G401 (cell line): Measurements from ENCODE around the gene LYSMD2. TPM values are rescaled to one million over a fixed set of nuclear protein-coding genes. Genes with fewer than 3 reads are reported as not detected.
A peak's percentile ranks its signal among the peaks of the same experiment; 100 is the strongest.
"Not testable (repeated sequence)": the region's sequence is repeated elsewhere in the genome, so short reads cannot be mapped to it uniquely, and the experiment has no call there.

Source experiments
- DNase-seq: peaks from one replicate; pipeline ENCODE4 v3.0.0-alpha.2; 2015; ENCODE audit warnings: low spot score
- in situ Hi-C: cut with HindIII; loops from 2 replicates; pipeline ENCODE4 v1.10.0; 2016; ENCODE audit warnings: low sequenced_read_pairs, mixed read lengths
- total RNA-seq: library from RNA; depleted of rRNA; stranded (reverse); fragments of >200 nt; shearing (Covaris generic); gene quantifications from 2 replicates; pipeline ENCODE4 v1.2.3, GENCODE V29; 2014; rRNA removed

The LYSMD2 gene
- not detected in 2 replicates for total RNA-seq

- in situ Hi-C loops: no loop called here
- DNase-seq: peak; percentile 74
Observed at GRCh38 chr15:51737522-51738305, at the start of gene LYSMD2. LYSMD2 (minus strand) TSS chr15:51737655; CDS start chr15:51737622, 33 bp downstream.

- DNase-seq, in situ Hi-C loops: not testable (repeated sequence)
Observed at GRCh38 chr15:51787130-51787529, 49.7 kb upstream of the LYSMD2 start.

GRCh38 chr15:51783967-51784366, 46.5 kb upstream of the LYSMD2 start:
- no peak for DNase-seq
- in situ Hi-C loops: no loop called here

GRCh38 chr15:51782357-51782896, 45.0 kb upstream of the LYSMD2 start:
- in situ Hi-C loops: no loop called here
- DNase-seq: no peak

- in situ Hi-C loops: no loop called here
Observed at GRCh38 chr15:51781506-51781905, 44.1 kb upstream of the LYSMD2 start.

GRCh38 chr15:51780636-51781035, 43.2 kb upstream of the LYSMD2 start:
- no peak for DNase-seq
- in situ Hi-C loops: no loop called here

More at GRCh38 chr15:51781506-51781905, 44.1 kb upstream of the LYSMD2 start:
- no peak for DNase-seq

- in situ Hi-C loops: no loop called here
- peak; percentile 89 for DNase-seq
Observed at GRCh38 chr15:51776952-51777569, 39.6 kb upstream of the LYSMD2 start.

- DNase-seq: peak; percentile 74
- in situ Hi-C loops: no loop called here
Observed at GRCh38 chr15:51775967-51776816, 38.7 kb upstream of the LYSMD2 start.

GRCh38 chr15:51774916-51775315, 37.5 kb upstream of the LYSMD2 start:
- in situ Hi-C loops: no loop called here
- no peak for DNase-seq

GRCh38 chr15:51771773-51772172, 34.3 kb upstream of the LYSMD2 start:
- in situ Hi-C loops: no loop called here
- no peak for DNase-seq

- in situ Hi-C loops: no loop called here
Observed at GRCh38 chr15:51770902-51771301, 33.4 kb upstream of the LYSMD2 start.

GRCh38 chr15:51768018-51768417, 30.6 kb upstream of the LYSMD2 start:
- DNase-seq: peak; percentile 49
- in situ Hi-C loops: no loop called here

More at GRCh38 chr15:51770902-51771301, 33.4 kb upstream of the LYSMD2 start:
- DNase-seq: no peak

GRCh38 chr15:51766341-51766740, 28.9 kb upstream of the LYSMD2 start:
- DNase-seq: peak; percentile 29
- in situ Hi-C loops: no loop called here

- in situ Hi-C loops: no loop called here
- peak; percentile 38 for DNase-seq
Observed at GRCh38 chr15:51765751-51766150, 28.3 kb upstream of the LYSMD2 start.

GRCh38 chr15:51760805-51761204, 23.4 kb upstream of the LYSMD2 start:
- in situ Hi-C loops: no loop called here
- DNase-seq: no peak

GRCh38 chr15:51759557-51760070, 22.2 kb upstream of the LYSMD2 start:
- peak; percentile 72 for DNase-seq
- in situ Hi-C loops: no loop called here

GRCh38 chr15:51758645-51759044, 21.2 kb upstream of the LYSMD2 start:
- in situ Hi-C loops: no loop called here
- peak; percentile 97 for DNase-seq

GRCh38 chr15:51757450-51757849, 20.0 kb upstream of the LYSMD2 start:
- in situ Hi-C loops: no loop called here
- DNase-seq: no peak

GRCh38 chr15:51756482-51756881, 19.0 kb upstream of the LYSMD2 start:
- no peak for DNase-seq
- in situ Hi-C loops: no loop called here
